Cardiac fibroblast (primary cell): ENCODE data around the gene VAV2.

ENCODE experiments used
- DNase-seq, 2 donors: peaks; one replicate each; pipeline versions ENCODE4 v3.0.0 to v3.0.0-alpha.2; 2010; ENCODE audit warnings: low read depth in 2 of 2
- H3K4me3 ChIP-seq, 2 donors: replicated peaks in 1 of 2; 1 replicate in 1 of 2; 2 replicates in 1 of 2; pipeline ENCODE4 v1.5.1; 2011; ENCODE audit warnings: low read depth in 2 of 2, low read length in 2 of 2, mild to moderate bottlenecking in 2 of 2, moderate library complexity in 1 of 2
- TF ChIP-seq, protein P1 (sequence below): IDR thresholded peaks from one replicate; pipeline ENCODE4 v1.5.1; 2011; ENCODE audit warnings: low read depth, mild to moderate bottlenecking, low read length, inconsistent platforms

Gene VAV2

DNA sequence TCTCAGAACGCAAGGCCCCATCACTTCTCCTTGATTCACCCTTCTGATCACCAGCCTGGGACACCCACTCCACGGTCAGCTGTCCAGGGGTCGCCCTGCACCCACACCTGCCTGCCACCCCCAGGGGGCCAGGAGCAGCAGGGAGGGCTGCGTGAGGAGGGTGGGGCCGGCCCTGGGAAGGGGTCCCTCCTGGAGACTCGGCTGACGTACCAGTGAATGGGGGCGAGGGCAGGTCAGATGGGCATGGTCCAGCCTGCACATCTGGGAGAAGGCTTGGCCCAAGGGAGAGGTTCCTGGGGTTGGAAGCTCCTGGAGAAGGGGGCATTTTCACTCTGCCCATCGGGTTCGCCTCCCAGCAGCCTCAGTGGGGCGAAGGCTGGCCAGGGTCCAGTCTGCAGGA, 232.2 kb downstream of the VAV2 start:
- DNase-seq, result no peak
- no peak overlapping the region for H3K4me3 ChIP-seq
- TF ChIP-seq, protein P1, sequence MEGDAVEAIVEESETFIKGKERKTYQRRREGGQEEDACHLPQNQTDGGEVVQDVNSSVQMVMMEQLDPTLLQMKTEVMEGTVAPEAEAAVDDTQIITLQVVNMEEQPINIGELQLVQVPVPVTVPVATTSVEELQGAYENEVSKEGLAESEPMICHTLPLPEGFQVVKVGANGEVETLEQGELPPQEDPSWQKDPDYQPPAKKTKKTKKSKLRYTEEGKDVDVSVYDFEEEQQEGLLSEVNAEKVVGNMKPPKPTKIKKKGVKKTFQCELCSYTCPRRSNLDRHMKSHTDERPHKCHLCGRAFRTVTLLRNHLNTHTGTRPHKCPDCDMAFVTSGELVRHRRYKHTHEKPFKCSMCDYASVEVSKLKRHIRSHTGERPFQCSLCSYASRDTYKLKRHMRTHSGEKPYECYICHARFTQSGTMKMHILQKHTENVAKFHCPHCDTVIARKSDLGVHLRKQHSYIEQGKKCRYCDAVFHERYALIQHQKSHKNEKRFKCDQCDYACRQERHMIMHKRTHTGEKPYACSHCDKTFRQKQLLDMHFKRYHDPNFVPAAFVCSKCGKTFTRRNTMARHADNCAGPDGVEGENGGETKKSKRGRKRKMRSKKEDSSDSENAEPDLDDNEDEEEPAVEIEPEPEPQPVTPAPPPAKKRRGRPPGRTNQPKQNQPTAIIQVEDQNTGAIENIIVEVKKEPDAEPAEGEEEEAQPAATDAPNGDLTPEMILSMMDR, result no peak

DNA sequence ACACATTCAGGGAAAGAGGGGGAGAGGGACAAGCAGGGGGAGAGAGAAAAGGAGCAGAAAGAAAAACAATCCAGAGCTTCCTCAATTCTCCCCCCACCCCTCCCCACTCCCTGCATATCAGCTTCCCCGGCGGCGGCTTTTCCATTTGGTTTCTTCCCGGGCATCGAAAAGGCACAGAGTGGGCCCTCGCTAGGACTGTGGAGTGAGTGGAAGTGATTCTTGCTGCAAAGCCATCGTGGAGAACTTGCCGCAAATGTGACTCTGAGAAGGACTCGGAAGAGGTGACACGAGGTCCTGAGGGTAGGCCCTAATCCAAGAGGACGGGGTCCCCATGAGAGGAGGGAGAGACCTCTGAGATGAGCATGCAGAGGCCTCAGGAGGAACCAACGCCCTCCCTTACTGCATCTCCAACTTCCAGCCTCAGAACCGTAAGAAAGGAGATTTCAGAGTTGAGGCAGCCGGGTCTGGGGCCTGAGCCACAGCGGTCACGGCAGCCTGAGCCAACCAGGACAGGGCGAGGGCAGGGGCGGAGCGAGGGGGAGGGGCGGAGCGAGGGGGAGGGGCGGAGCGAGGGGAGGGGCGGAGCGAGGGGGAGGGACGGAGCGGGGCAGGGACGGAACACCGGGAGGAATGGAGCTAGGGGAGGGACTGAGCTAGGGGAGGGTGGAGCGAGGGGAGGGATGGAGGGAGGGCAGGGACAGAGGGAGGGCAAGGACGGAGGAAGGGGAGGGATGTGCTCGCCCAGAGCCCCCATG, 232.8 kb downstream of the VAV2 start:
- TF ChIP-seq, protein P1, result no peak
- no peak overlapping the region for H3K4me3 ChIP-seq
- peak in 1 of 2 donors; percentile 51 for DNase-seq

- DNase-seq, result no peak
- TF ChIP-seq, protein P1, result no peak
- no peak overlapping the region for H3K4me3 ChIP-seq
Measured at GRCh38 chr9:133758228-133758627, 233.9 kb downstream of the VAV2 start.

DNA sequence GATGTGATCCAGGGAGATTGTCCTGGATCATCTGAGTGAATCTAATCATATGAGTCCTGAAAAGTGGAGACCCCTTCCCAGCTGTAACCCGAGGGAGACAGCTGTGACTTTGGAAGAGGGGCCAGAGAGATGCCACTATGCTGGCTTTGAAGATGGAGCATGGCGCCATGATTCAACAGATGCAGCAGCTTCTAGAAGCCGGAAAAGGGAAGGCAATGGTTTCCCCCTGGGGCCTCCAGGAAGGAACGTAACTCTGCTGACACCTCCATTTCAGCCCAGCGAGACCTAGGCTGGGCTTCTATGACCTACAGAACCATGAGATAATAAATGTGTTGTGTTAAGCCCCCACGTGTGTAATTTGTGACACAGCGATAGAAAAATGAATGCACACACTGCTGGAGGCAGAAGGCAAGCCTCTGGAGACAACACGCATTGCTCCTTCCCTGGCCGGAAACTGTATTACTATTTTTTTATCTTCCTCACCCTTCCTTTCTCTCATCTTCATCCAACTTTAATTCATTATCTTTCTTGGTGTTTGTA, 237.4 kb downstream of the VAV2 start:
- peak; percentile 26 to 52 for DNase-seq
- TF ChIP-seq, protein P1, result no peak
- H3K4me3 ChIP-seq, result no peak overlapping the region

- no peak for DNase-seq
- H3K4me3 ChIP-seq, result no peak overlapping the region
- TF ChIP-seq, protein P1, result no peak
Measured at GRCh38 chr9:133754187-133754586, 237.9 kb downstream of the VAV2 start.

DNA sequence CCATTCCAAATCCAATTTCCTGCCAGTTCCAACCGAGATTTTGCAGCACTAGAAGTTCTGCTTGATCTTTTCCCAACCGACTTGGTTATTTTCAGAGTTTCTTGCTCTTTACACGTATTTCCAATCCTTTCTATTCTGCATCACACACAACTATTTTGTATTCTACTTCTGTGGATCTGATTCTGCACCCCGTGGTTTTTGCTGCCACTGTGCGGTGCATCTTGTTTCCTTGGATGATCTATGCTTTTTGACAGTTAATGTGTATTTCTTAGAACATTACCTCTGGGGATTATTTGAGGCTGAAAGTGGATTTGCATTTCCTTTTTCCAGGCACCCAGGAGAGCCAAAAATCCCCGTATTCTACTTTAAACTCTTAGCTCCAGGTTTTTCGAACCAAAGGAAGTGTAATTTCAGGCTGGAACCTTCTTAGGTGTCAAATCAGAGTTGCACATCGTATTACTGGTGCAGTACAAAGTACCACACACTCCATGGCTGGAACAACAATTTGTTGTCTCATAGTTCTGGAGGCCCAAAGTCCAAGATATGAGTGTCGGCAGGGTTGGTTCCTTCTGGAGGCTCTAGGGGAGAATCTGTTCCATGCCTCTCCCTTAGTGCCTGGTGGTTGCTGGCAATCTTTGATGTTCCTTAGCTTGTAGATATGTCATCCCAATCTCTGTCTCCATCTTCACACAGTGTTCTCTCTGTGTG, 239.2 kb downstream of the VAV2 start:
- H3K4me3 ChIP-seq, result no peak overlapping the region
- DNase-seq, result no peak
- TF ChIP-seq, protein P1, result no peak
